A673 (cell line): Measurements from ENCODE around the gene NUMB. TPM values are rescaled to one million over a fixed set of nuclear protein-coding genes. Genes with fewer than 3 reads are reported as not detected.
"Not testable (repeated sequence)": the region's sequence is repeated elsewhere in the genome, so short reads cannot be mapped to it uniquely, and the experiment has no call there.

ENCODE experiments used
- BruUV-seq: library from RNA; stranded (reverse); fragments of 400-500 nt; replicated peaks from 2 replicates; lab custom pipeline; 2021; lab: Mats Ljungman, UMichigan
- CTCF ChIA-PET: fragments of 300-600 bp; sonication (Branson Sonifier 250); formaldehyde crosslinking; loops from one replicate; lab custom pipeline; 2022; ENCODE audit warnings: antibody characterized with exemption; lab: Charles Lee
- POLR2A ChIA-PET: fragments of 300-600 bp; sonication (Branson Sonifier 250); formaldehyde crosslinking; loops from one replicate; lab custom pipeline; 2022; ENCODE audit warnings: antibody characterized with exemption; ENCODE audit not compliant: low non-redundant PET; lab: Charles Lee
- DNase-seq: peaks from one replicate; pipeline ENCODE4 v3.0.0-alpha.2; 2015; ENCODE audit warnings: low spot score
- H3K27ac ChIP-seq: fragments of 200-600 bp; sonication (generic); 2 replicates; pipeline ENCODE4 v1.5.1; 2016; ENCODE audit warnings: mixed run types, low read depth, mild to moderate bottlenecking, mixed read lengths, antibody characterized with exemption, low read length; ENCODE audit not compliant: poor library complexity, severe bottlenecking
- H3K27me3 ChIP-seq: fragments of 200-600 bp; sonication (generic); replicated peaks from 2 replicates; pipeline ENCODE4 v1.6.1; 2017; ENCODE audit warnings: mixed run types, low read depth, mild to moderate bottlenecking, mixed read lengths, antibody characterized with exemption, low read length; ENCODE audit not compliant: insufficient read depth, poor library complexity
- H3K36me3 ChIP-seq: fragments of 200-600 bp; sonication (generic); 2 replicates; pipeline ENCODE4 v1.6.1; 2016; ENCODE audit warnings: mixed run types, mild to moderate bottlenecking, mixed read lengths, antibody characterized with exemption, low read length; ENCODE audit not compliant: insufficient read depth, poor library complexity, severe bottlenecking
- H3K4me1 ChIP-seq: fragments of 200-600 bp; sonication (generic); 2 replicates; pipeline ENCODE4 v1.6.1; 2017; ENCODE audit warnings: mixed run types, mild to moderate bottlenecking, mixed read lengths, antibody characterized with exemption, low read length; ENCODE audit not compliant: insufficient read depth, poor library complexity, severe bottlenecking
- H3K4me3 ChIP-seq: fragments of 200-600 bp; sonication (generic); 2 replicates; pipeline ENCODE4 v1.5.1; 2016; ENCODE audit warnings: low read depth, mixed run types, mild to moderate bottlenecking, mixed read lengths, low read length; ENCODE audit not compliant: poor library complexity, severe bottlenecking
- H3K9me3 ChIP-seq: fragments of 200-600 bp; sonication (generic); 2 replicates; pipeline ENCODE4 v1.6.1; 2016; ENCODE audit warnings: mixed run types, low read depth, mild to moderate bottlenecking, mixed read lengths, antibody characterized with exemption, low read length; ENCODE audit not compliant: poor library complexity, severe bottlenecking
- EZH2 ChIP-seq: fragments of 200-600 bp; sonication (generic); IDR thresholded peaks from 2 replicates; pipeline ENCODE4 v1.6.1; 2017; ENCODE audit warnings: borderline replicate concordance, low read depth, mild to moderate bottlenecking, mixed read lengths, antibody characterized with exemption, low read length; ENCODE audit not compliant: poor library complexity, severe bottlenecking
- intact Hi-C: fragments of 100-400 bp; cut with micrococcal nuclease; formaldehyde crosslinking; loops from one replicate; pipeline ENCODE4 v1.10.0; 2022; ENCODE audit not compliant: unreplicated experiment
- total RNA-seq: library from RNA; stranded (reverse); gene quantifications from 2 replicates; pipeline ENCODE4 v1.2.3, GENCODE V29; 2021
- TF ChIP-seq, protein P1 (sequence below): fragments of 300-800, 200-600 bp; sonication (generic); conservative IDR thresholded peaks from 2 replicates; pipeline ENCODE4 v1.5.1; 2017; ENCODE audit warnings: low read depth, mild to moderate bottlenecking, antibody characterized with exemption, low read length, moderate library complexity, mixed read lengths

Gene NUMB
- total RNA-seq, 1 experiment from 2014 or later = 46.3 TPM

DNA sequence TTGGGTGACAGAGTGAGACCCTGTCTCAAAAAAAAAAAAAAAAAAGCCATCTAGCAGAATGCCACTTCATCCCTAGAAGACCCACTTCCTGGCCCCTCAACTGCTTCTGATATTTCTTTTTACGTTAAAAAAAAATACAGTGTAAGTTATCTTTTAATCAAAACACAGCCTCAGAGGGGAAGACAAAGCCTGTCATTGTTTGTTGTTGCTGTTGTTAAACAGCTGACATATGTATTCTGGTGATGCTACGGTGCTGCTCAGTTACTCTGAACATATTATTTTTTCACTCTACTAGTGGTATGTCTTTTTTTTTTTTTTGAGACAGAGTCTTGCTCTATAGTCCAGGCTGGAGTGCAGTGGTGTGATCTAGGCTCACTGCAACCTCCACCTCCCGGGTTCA lies 145.7 kb downstream of the NUMB start:
- Histone ChIP-seq H3K4me3 (no peak overlapping the region), H3K9me3 (no peaks in the 10 kb centered on the region), H3K27me3 (no peaks in the 10 kb centered on the region), H3K4me1 (peaks cover 7% of the 10 kb centered on the region), H3K36me3 (no peaks in the 10 kb centered on the region), H3K27ac (no peak overlapping the region)
- TF ChIP-seq, protein P1, sequence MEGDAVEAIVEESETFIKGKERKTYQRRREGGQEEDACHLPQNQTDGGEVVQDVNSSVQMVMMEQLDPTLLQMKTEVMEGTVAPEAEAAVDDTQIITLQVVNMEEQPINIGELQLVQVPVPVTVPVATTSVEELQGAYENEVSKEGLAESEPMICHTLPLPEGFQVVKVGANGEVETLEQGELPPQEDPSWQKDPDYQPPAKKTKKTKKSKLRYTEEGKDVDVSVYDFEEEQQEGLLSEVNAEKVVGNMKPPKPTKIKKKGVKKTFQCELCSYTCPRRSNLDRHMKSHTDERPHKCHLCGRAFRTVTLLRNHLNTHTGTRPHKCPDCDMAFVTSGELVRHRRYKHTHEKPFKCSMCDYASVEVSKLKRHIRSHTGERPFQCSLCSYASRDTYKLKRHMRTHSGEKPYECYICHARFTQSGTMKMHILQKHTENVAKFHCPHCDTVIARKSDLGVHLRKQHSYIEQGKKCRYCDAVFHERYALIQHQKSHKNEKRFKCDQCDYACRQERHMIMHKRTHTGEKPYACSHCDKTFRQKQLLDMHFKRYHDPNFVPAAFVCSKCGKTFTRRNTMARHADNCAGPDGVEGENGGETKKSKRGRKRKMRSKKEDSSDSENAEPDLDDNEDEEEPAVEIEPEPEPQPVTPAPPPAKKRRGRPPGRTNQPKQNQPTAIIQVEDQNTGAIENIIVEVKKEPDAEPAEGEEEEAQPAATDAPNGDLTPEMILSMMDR = no peak
- no peak for TF ChIP-seq EZH2
- DNase-seq = no peak
- intact Hi-C loops = no loop called here
- ChIA-PET CTCF (no interaction called here), POLR2A (no interaction called here)
- no TSS peak for BruUV-seq

DNA sequence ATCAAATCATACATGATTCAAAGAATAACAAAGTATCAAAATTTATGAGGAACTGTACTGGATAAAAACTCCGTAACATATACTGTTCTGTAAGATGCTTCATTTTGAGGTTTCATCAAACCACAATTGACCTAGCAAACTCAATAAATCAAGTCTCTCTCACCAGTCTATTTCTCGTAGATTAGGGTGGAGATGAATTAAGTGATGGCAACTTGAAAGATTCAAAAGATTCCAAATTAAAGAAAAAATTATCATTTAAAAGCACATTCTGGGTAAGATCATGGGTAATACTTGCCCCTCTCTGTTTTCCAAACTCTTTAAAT lies 146.7 kb downstream of the NUMB start:
- Histone ChIP-seq H3K4me1 (peaks cover 7% of the 10 kb centered on the region), H3K9me3 (no peaks in the 10 kb centered on the region), H3K4me3 (no peak overlapping the region), H3K36me3 (no peaks in the 10 kb centered on the region), H3K27ac (no peak overlapping the region), H3K27me3 (no peaks in the 10 kb centered on the region)
- intact Hi-C loops = no loop called here
- no peak for DNase-seq
- POLR2A ChIA-PET = no interaction called here
- TF ChIP-seq, protein P1 = no peak
- TF ChIP-seq EZH2 = no peak
- BruUV-seq = no TSS peak
- CTCF ChIA-PET = no interaction called here

DNA sequence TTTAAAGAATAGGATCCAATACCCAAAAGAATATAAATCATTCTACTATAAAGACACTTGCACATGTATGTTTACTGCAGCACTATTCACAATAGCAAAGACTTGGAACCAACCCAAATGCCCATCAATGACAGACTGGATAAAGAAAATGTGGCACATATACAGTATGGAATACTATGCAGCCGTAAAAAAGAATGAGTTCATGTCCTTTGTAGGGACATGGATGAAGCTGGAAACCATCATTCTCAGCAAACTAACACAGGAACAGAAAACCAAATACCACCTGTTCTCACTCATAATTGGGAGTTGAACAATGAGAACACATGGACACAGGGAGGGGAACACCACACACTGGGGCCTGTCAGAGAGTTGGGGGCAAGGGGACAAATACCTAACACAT lies 149.1 kb downstream of the NUMB start:
- intact Hi-C loops, H3K36me3 ChIP-seq, H3K27ac ChIP-seq, H3K9me3 ChIP-seq, POLR2A ChIA-PET, H3K4me3 ChIP-seq, H3K4me1 ChIP-seq, DNase-seq, H3K27me3 ChIP-seq, CTCF ChIA-PET, BruUV-seq: not testable (repeated sequence)

DNA sequence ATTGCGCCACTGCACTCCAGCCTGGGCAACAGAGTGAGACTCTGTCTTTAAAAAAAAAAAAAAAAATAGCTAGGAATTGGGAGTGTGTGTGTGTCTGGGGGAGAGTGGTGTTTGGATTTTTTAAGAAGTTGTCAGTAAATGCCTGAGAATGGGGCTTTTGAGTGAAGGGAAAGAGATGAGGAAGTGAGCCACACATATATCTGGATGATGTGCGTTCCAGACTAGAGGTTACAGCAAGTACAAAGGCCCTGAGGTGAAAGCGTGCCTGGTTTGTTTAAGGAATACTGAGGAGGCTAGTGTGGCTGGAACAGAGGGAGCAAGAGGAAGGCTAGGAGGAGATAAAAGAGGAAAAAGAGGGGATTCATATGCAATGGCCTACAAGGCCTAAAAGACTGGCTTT lies 151.1 kb downstream of the NUMB start:
- no peak overlapping the region for H3K4me3 ChIP-seq
- DNase-seq = no peak
- no peaks in the 10 kb centered on the region for H3K27me3 ChIP-seq
- H3K4me1 ChIP-seq = peaks cover 7% of the 10 kb centered on the region
- H3K36me3 ChIP-seq = no peaks in the 10 kb centered on the region
- H3K9me3 ChIP-seq = no peaks in the 10 kb centered on the region
- POLR2A ChIA-PET = no interaction called here
- H3K27ac ChIP-seq = no peak overlapping the region
- intact Hi-C loops = no loop called here
- TF ChIP-seq EZH2 = no peak
- TF ChIP-seq, protein P1 = no peak
- CTCF ChIA-PET = interaction anchor here (0.5 kb wide), 1 partner anchor 945 kb away, joined by 4 read pairs; no protein-coding TSS in a partner anchor
- no TSS peak for BruUV-seq
